Measurements from ENCODE around the gene LACRT.
"Not testable (repeated sequence)": the region's sequence is repeated elsewhere in the genome, so short reads cannot be mapped to it uniquely, and the experiment has no call there.

Gene LACRT

GRCh38 chr12:54634795-54635194, at the start of gene LACRT:
Gene LACRT, minus strand, starts transcription at chr12:54634895. Its CDS starts 54 bp downstream, at chr12:54634841.
- DNase-seq: no peak

- no peak for DNase-seq
Measured at GRCh38 chr12:54683398-54683797, 48.7 kb upstream of the LACRT start.

- no peak for DNase-seq
Measured at GRCh38 chr12:54682674-54683073, 48.0 kb upstream of the LACRT start.

- DNase-seq: no peak
Measured at GRCh38 chr12:54680374-54680773, 45.7 kb upstream of the LACRT start.

- no peak for DNase-seq
Measured at GRCh38 chr12:54678131-54678530, 43.4 kb upstream of the LACRT start.

- DNase-seq: no peak
Measured at GRCh38 chr12:54667945-54668344, 33.2 kb upstream of the LACRT start.

GRCh38 chr12:54666008-54666407, 31.3 kb upstream of the LACRT start:
- no peak for DNase-seq

- not testable (repeated sequence) for DNase-seq
Measured at GRCh38 chr12:54665022-54665635, 30.4 kb upstream of the LACRT start.

- no peak for DNase-seq
Measured at GRCh38 chr12:54663603-54664002, 28.9 kb upstream of the LACRT start.

- DNase-seq: no peak
Measured at GRCh38 chr12:54662026-54662425, 27.3 kb upstream of the LACRT start.

- no peak for DNase-seq
Measured at GRCh38 chr12:54661048-54661447, 26.4 kb upstream of the LACRT start.

- no peak for DNase-seq
Measured at GRCh38 chr12:54660320-54660962, 25.7 kb upstream of the LACRT start.

- DNase-seq: no peak
Measured at GRCh38 chr12:54658306-54659264, 23.9 kb upstream of the LACRT start.

- no peak for DNase-seq
Measured at GRCh38 chr12:54657105-54657607, 22.5 kb upstream of the LACRT start.

- DNase-seq: no peak
Measured at GRCh38 chr12:54654926-54655325, 20.2 kb upstream of the LACRT start.

GRCh38 chr12:54653025-54653424, 18.3 kb upstream of the LACRT start:
- DNase-seq: no peak

- no peak for DNase-seq
Measured at GRCh38 chr12:54650889-54651288, 16.2 kb upstream of the LACRT start.

GRCh38 chr12:54650409-54650808, 15.7 kb upstream of the LACRT start:
- no peak for DNase-seq

- DNase-seq: no peak
Measured at GRCh38 chr12:54649825-54650224, 15.1 kb upstream of the LACRT start.

- DNase-seq: no peak
Measured at GRCh38 chr12:54648265-54648664, 13.6 kb upstream of the LACRT start, which contains the start of gene DCD. Gene DCD, minus strand, starts transcription at chr12:54648365. Its CDS starts 62 bp downstream, at chr12:54648303.

- no peak for DNase-seq
Measured at GRCh38 chr12:54641554-54641953, 6.9 kb upstream of the LACRT start.

GRCh38 chr12:54641089-54641488, 6.4 kb upstream of the LACRT start:
- DNase-seq: no peak

GRCh38 chr12:54639112-54639511, 4.4 kb upstream of the LACRT start:
- DNase-seq: not testable (repeated sequence)
